GM18505 (cell line): ENCODE data around the gene LAMC1.
"Not testable (repeated sequence)": the region's sequence is repeated elsewhere in the genome, so short reads cannot be mapped to it uniquely, and the experiment has no call there.

Experiments
- ATAC-seq: cut with Tn5 transposase; IDR thresholded peaks from one replicate; pipeline ENCODE4 v1.9.1; 2021; ENCODE audit not compliant: unreplicated experiment
- POLR2A ChIP-seq: IDR thresholded peaks from 4 replicates; pipeline ENCODE4 v1.6.1; 2011; ENCODE audit warnings: borderline replicate concordance; ENCODE audit not compliant: insufficient read depth, insufficient read length; ENCODE audit errors: extremely low read depth

Gene LAMC1

GRCh38 chr1:183138301-183138700, 115.1 kb downstream of the LAMC1 start:
- TF ChIP-seq POLR2A = no peak
- no peak for ATAC-seq

GRCh38 chr1:183139281-183139942, 116.2 kb downstream of the LAMC1 start:
- no peak for TF ChIP-seq POLR2A
- no peak for ATAC-seq

- no peak for ATAC-seq
- no peak for TF ChIP-seq POLR2A
Observed at GRCh38 chr1:183140633-183141032, 117.4 kb downstream of the LAMC1 start.

GRCh38 chr1:183142171-183142570, 119.0 kb downstream of the LAMC1 start:
- ATAC-seq = no peak
- no peak for TF ChIP-seq POLR2A

GRCh38 chr1:183143576-183144315, 120.5 kb downstream of the LAMC1 start:
- ATAC-seq = no peak
- TF ChIP-seq POLR2A = no peak

- no peak for TF ChIP-seq POLR2A
Observed at GRCh38 chr1:183144752-183145151, 121.5 kb downstream of the LAMC1 start.

GRCh38 chr1:183147735-183148134, 124.5 kb downstream of the LAMC1 start:
- no peak for TF ChIP-seq POLR2A
- ATAC-seq = no peak

More at GRCh38 chr1:183144752-183145151, 121.5 kb downstream of the LAMC1 start:
- ATAC-seq = no peak

- no peak for TF ChIP-seq POLR2A
- ATAC-seq = no peak
Observed at GRCh38 chr1:183148599-183148998, 125.4 kb downstream of the LAMC1 start.

GRCh38 chr1:183149273-183149672, 126.1 kb downstream of the LAMC1 start:
- TF ChIP-seq POLR2A = no peak
- ATAC-seq = no peak

GRCh38 chr1:183150032-183150431, 126.8 kb downstream of the LAMC1 start:
- not testable (repeated sequence) for ATAC-seq

GRCh38 chr1:183150445-183150844, 127.2 kb downstream of the LAMC1 start:
- TF ChIP-seq POLR2A = no peak
- ATAC-seq = no peak

- no peak for ATAC-seq
- no peak for TF ChIP-seq POLR2A
Observed at GRCh38 chr1:183152180-183152579, 129.0 kb downstream of the LAMC1 start.

- no peak for ATAC-seq
- TF ChIP-seq POLR2A = no peak
Observed at GRCh38 chr1:183155939-183156338, 132.7 kb downstream of the LAMC1 start.

- no peak for ATAC-seq
- TF ChIP-seq POLR2A = no peak
Observed at GRCh38 chr1:183159960-183160359, 136.7 kb downstream of the LAMC1 start.

GRCh38 chr1:183161391-183161790, 138.2 kb downstream of the LAMC1 start:
- TF ChIP-seq POLR2A = no peak
- no peak for ATAC-seq

GRCh38 chr1:183163316-183163715, 140.1 kb downstream of the LAMC1 start:
- TF ChIP-seq POLR2A = no peak
- no peak for ATAC-seq
